SK-N-SH (cell line): Measurements from ENCODE around the gene IL2RG. TPM values are rescaled to one million over a fixed set of nuclear protein-coding genes. Genes with fewer than 3 reads are reported as not detected.

Source experiments
- CTCF ChIA-PET: fragments of 300-600, 350-600 bp; formaldehyde crosslinking; extraction: SDS; loops from one replicate; lab custom pipeline; 2021; lab: Yijun Ruan, JAX
- POLR2A ChIA-PET: fragments of 350-600 bp; sonication (Branson Sonifier 250); formaldehyde crosslinking; extraction: SDS; loops from one replicate; lab custom pipeline; 2020; ENCODE audit warnings: antibody characterized with exemption, inconsistent platforms; lab: Yijun Ruan, JAX
- DNase-seq: peaks from one replicate; pipeline ENCODE4 v3.0.0; 2012
- H2AFZ ChIP-seq: fragments of 200-600 bp; sonication (generic); 2 replicates; pipeline ENCODE4 v1.8.1; 2016; ENCODE audit warnings: antibody characterized with exemption, mild to moderate bottlenecking, low read depth
- H3F3A ChIP-seq: fragments of 200-600 bp; sonication (generic); replicated peaks from 2 replicates; pipeline ENCODE3; 2016; ENCODE audit warnings: antibody characterized with exemption, mild to moderate bottlenecking; ENCODE audit not compliant: insufficient read depth
- H3K27ac ChIP-seq, 2 experiments: fragments of 200-500 bp in 1 of 2; fragments of 200-600 bp in 1 of 2; sonication (Bioruptor generic) in 1 of 2; sonication (generic), shearing (Covaris generic) in 1 of 2; 2 replicates each; pipeline versions ENCODE4 v1.5.1 to v1.6.1; 2014 to 2016; ENCODE audit warnings: low read depth in 2 of 2, inconsistent platforms in 1 of 2, low read length in 1 of 2, mild to moderate bottlenecking in 1 of 2, mixed read lengths in 1 of 2
- H3K27me3 ChIP-seq: fragments of 200-600 bp; sonication (generic), shearing (Covaris generic); 2 replicates; pipeline ENCODE4 v1.6.1; 2016; ENCODE audit warnings: mixed run types; ENCODE audit not compliant: insufficient read depth
- H3K36me3 ChIP-seq, 2 experiments: fragments of 200-500 bp in 1 of 2; fragments of 200-600 bp in 1 of 2; sonication (Bioruptor generic) in 1 of 2; sonication (generic) in 1 of 2; replicated peaks in 1 of 2; 2 replicates each; pipeline versions ENCODE3 to v1.5.1; 2014 to 2016; ENCODE audit warnings: low read length in 1 of 2, mild to moderate bottlenecking in 1 of 2; ENCODE audit not compliant: insufficient read depth in 2 of 2, control insufficient read depth in 1 of 2
- H3K4me1 ChIP-seq, 2 experiments: fragments of 200-500 bp in 1 of 2; fragments of 200-600 bp in 1 of 2; sonication (Bioruptor generic) in 1 of 2; sonication (generic), shearing (Covaris generic) in 1 of 2; 2 replicates each; pipeline versions ENCODE4 v1.5.1 to v1.6.1; 2014 to 2016; ENCODE audit warnings: low read depth in 1 of 2, low read length in 1 of 2, mixed run types in 1 of 2; ENCODE audit not compliant: insufficient read depth in 2 of 2, control insufficient read depth in 1 of 2
- H3K4me2 ChIP-seq: fragments of 200-600 bp; sonication (generic), shearing (Covaris generic); 2 replicates; pipeline ENCODE4 v1.6.1; 2017; ENCODE audit warnings: mixed run types
- H3K4me3 ChIP-seq, 2 experiments: fragments of 200-500 bp in 1 of 2; fragments of 200-600 bp in 1 of 2; sonication (Bioruptor generic) in 1 of 2; sonication (generic), shearing (Covaris generic) in 1 of 2; 2 replicates each; pipeline versions ENCODE4 v1.5.1 to v1.8.1; 2014 to 2016; ENCODE audit warnings: low read depth in 2 of 2, inconsistent platforms in 1 of 2, low read length in 1 of 2, mild to moderate bottlenecking in 1 of 2, mixed read lengths in 1 of 2, moderate library complexity in 1 of 2
- H3K79me2 ChIP-seq: fragments of 200-600 bp; sonication (generic); 2 replicates; pipeline ENCODE4 v1.8.1; 2017; ENCODE audit warnings: mild to moderate bottlenecking; ENCODE audit not compliant: insufficient read depth
- H3K9ac ChIP-seq: fragments of 200-600 bp; sonication (generic); 2 replicates; pipeline ENCODE4 v1.6.1; 2017; ENCODE audit warnings: mixed run types
- H3K9me2 ChIP-seq: fragments of 200-600 bp; sonication (generic); 2 replicates; pipeline ENCODE4 v1.6.1; 2017; ENCODE audit warnings: mixed run types
- H3K9me3 ChIP-seq: fragments of 200-600 bp; sonication (generic); 2 replicates; pipeline ENCODE4 v1.6.1; 2017; ENCODE audit warnings: mixed run types, mild to moderate bottlenecking, moderate library complexity
- H4K20me1 ChIP-seq: fragments of 200-600 bp; sonication (generic); 2 replicates; pipeline ENCODE4 v1.6.1; 2017; ENCODE audit warnings: mild to moderate bottlenecking, mixed run types; ENCODE audit not compliant: insufficient read depth
- CHD2 ChIP-seq: fragments of 150-350 bp; IDR thresholded peaks from 2 replicates; pipeline ENCODE4 v1.6.1; 2018; ENCODE audit warnings: low read length; ENCODE audit not compliant: partially characterized antibody
- EP300 ChIP-seq, 2 experiments: IDR thresholded peaks; 2 replicates each; pipeline versions ENCODE4 v1.4.0 to v1.6.1; 2012; ENCODE audit warnings: borderline replicate concordance in 1 of 2, low read depth in 1 of 2, low read length in 1 of 2
- EZH2phosphoT487 ChIP-seq: fragments of 200-600 bp; sonication (generic); IDR thresholded peaks from 2 replicates; pipeline ENCODE4 v1.6.1; 2017; ENCODE audit warnings: low read depth, mixed run types, mild to moderate bottlenecking, antibody characterized with exemption, moderate library complexity, borderline replicate concordance
- FOXM1 ChIP-seq: IDR thresholded peaks from 2 replicates; pipeline ENCODE4 v1.4.0; 2012; ENCODE audit warnings: low read depth, mild to moderate bottlenecking
- GATA2 ChIP-seq: sonication (generic); formaldehyde crosslinking; IDR thresholded peaks from 2 replicates; pipeline ENCODE4 v1.5.0; 2020; ENCODE audit warnings: mild to moderate bottlenecking, missing genetic modification reagents
- NFIC ChIP-seq: IDR thresholded peaks from 2 replicates; pipeline ENCODE4 v1.4.0; 2012; ENCODE audit warnings: borderline replicate concordance
- POLR2AphosphoS5 ChIP-seq: IDR thresholded peaks from 2 replicates; pipeline ENCODE4 v1.6.1; 2012; ENCODE audit warnings: low read depth, low read length
- RCOR1 ChIP-seq: fragments of 150-350 bp; IDR thresholded peaks from 2 replicates; pipeline ENCODE4 v1.6.1; 2017; ENCODE audit warnings: antibody characterized with exemption, low read length
- RFX5 ChIP-seq: IDR thresholded peaks from 2 replicates; pipeline ENCODE4 v1.6.1; 2012; ENCODE audit warnings: mild to moderate bottlenecking, improper control_type of control experiment, low read length
- RXRA ChIP-seq: IDR thresholded peaks from 2 replicates; pipeline ENCODE4 v1.4.0; 2012; ENCODE audit warnings: low read depth, mild to moderate bottlenecking, borderline replicate concordance
- SIN3A ChIP-seq: IDR thresholded peaks from 2 replicates; pipeline ENCODE4 v1.6.1; 2012; ENCODE audit warnings: low read depth, mild to moderate bottlenecking, low read length, moderate library complexity, borderline replicate concordance
- TAF1 ChIP-seq: IDR thresholded peaks from 2 replicates; pipeline ENCODE4 v1.6.1; 2012; ENCODE audit warnings: low read depth, mild to moderate bottlenecking, low read length, moderate library complexity, borderline replicate concordance
- TCF12 ChIP-seq: IDR thresholded peaks from 2 replicates; pipeline ENCODE4 v1.4.0; 2012
- YY1 ChIP-seq: IDR thresholded peaks from 2 replicates; pipeline ENCODE4 v1.4.0; 2012; ENCODE audit warnings: low read depth, mild to moderate bottlenecking
- WGBS: methylation state at CpG from one replicate; pipeline ENCODE4 v1.1.6; 2017; ENCODE audit warnings: low lambda C conversion rate; 5-methylcytosine and 5-hydroxymethylcytosine counted together
- polyA plus RNA-seq, 3 experiments: library from polyadenylated mRNA; depleted of rRNA; stranded (reverse); fragments of >200 nt; gene quantifications; 2 replicates each; pipeline ENCODE4 v1.2.3, GENCODE V29; 2012
- TF ChIP-seq, protein P1 (sequence below): IDR thresholded peaks from 2 replicates; pipeline ENCODE4; 2012
- TF ChIP-seq, protein P2 (sequence below): IDR thresholded peaks from 2 replicates; pipeline ENCODE4 v1.6.1; 2012; ENCODE audit warnings: mild to moderate bottlenecking, low read depth, low read length, moderate library complexity
- TF ChIP-seq, protein P3 (sequence below): IDR thresholded peaks from 2 replicates; pipeline ENCODE4 v1.4.0; 2012; ENCODE audit warnings: low read depth
- TF ChIP-seq, protein P4 (sequence below): IDR thresholded peaks from 2 replicates; pipeline ENCODE4 v1.4.0; 2012; ENCODE audit warnings: low read depth, borderline replicate concordance
- TF ChIP-seq, protein P5 (sequence below): fragments of 150-350 bp; IDR thresholded peaks from 2 replicates; pipeline ENCODE4 v1.6.1; 2017; ENCODE audit warnings: antibody characterized with exemption, low read length, low read depth, borderline replicate concordance

The IL2RG gene
- polyA plus RNA-seq, 1 of the 3 experiments (the other 2 are of a cell fraction): not detected

DNA sequence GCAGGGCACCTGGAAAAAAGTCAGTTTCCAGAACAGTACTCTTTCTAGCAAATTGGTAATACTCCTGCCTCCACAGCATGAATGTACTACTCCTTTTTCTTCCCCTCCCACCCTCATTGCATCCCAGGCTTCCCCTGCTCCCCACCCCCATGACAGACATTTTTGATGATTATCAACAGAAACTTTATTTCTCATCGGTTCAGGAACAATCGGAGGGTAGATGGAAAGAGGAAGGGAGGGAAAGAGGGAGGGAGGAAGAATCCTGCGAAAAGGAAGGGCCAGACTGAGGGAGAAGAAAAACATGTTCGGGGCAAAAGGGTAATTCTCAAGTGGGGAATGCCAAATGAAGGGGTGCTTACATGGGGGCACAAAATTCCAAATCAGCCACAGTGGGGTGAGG lies 4.1 kb downstream of the IL2RG start:
- CTCF ChIA-PET: no interaction called here
- TF ChIP-seq CHD2 (no peak), POLR2AphosphoS5 (no peak), EZH2phosphoT487 (no peak), FOXM1 (no peak)
- TF ChIP-seq, protein P1, sequence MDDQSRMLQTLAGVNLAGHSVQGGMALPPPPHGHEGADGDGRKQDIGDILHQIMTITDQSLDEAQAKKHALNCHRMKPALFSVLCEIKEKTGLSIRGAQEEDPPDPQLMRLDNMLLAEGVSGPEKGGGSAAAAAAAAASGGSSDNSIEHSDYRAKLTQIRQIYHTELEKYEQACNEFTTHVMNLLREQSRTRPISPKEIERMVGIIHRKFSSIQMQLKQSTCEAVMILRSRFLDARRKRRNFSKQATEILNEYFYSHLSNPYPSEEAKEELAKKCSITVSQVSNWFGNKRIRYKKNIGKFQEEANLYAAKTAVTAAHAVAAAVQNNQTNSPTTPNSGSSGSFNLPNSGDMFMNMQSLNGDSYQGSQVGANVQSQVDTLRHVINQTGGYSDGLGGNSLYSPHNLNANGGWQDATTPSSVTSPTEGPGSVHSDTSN: no peak
- no peaks in the 10 kb centered on the region for H3K79me2 ChIP-seq
- H4K20me1 ChIP-seq: no peaks in the 10 kb centered on the region
- H3K4me1 ChIP-seq: peaks cover 0 to 24% of the 10 kb centered on the region in 2 experiments; a peak in 1 of 4 replicates
- WGBS: 40% methylated on average over 4 of the region's 4 CpGs
- H3K27ac ChIP-seq: no peak overlapping the region
- no peak overlapping the region for H3K9ac ChIP-seq
- H3F3A ChIP-seq: no peaks in the 10 kb centered on the region
- no peaks in the 10 kb centered on the region for H3K9me3 ChIP-seq
- no peak overlapping the region for H3K4me3 ChIP-seq
- no peaks in the 10 kb centered on the region; the same call in 1 of the 2 replicates for H3K27me3 ChIP-seq
- H3K36me3 ChIP-seq: no peaks in the 10 kb centered on the region
- H3K4me2 ChIP-seq: no peak overlapping the region
- H3K9me2 ChIP-seq: no peaks in the 10 kb centered on the region
- no peak for DNase-seq
- POLR2A ChIA-PET: no interaction called here
- H2AFZ ChIP-seq: no peak overlapping the region

DNA sequence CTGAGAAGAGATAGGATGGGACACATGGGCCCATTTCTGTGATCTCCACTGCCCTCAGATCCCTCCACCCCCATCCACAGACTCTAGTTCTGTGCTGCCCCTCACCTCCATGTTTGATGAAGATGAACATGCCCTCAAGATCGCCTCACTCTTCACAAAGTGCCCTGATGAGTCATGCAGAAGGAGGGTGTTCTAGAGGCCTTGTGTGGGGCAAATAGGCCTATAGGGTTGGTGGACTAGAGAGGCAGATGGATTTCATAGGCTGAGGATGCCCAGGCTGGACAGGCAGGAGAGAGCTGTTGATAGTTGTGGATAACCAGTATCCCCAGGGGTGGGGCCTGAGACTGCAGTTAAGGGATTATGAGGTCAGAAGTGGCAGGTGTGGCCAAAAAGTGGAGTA lies 5.0 kb downstream of the IL2RG start, which contains the start of gene CXorf65:
Gene CXorf65 (minus strand): TSS at position 314 of the 400 bp plus-strand sequence. CDS start 184 bp downstream, at position 130.
- no peak within 1 kb of the TSS for H3K4me2 ChIP-seq
- 33% methylated on average over 1 of the region's 1 CpG for WGBS
- H3K27ac ChIP-seq: no peak within 1 kb of the TSS
- H3K9me3 ChIP-seq: no peaks in the 10 kb centered on the region
- no peak within 1 kb of the TSS for H2AFZ ChIP-seq
- TF ChIP-seq RXRA (no peak), YY1 (no peak), EZH2phosphoT487 (no peak), RFX5 (no peak), NFIC (no peak), TCF12 (no peak), GATA2 (no peak), TAF1 (no peak), EP300 (IDR thresholded peaks at IDR 0.05; ENCODE audit: borderline replicate concordance in 1 of 2, low read depth in 1 of 2, low read length in 1 of 2) (no peak), RCOR1 (no peak), SIN3A (no peak)
- TF ChIP-seq, protein P2, sequence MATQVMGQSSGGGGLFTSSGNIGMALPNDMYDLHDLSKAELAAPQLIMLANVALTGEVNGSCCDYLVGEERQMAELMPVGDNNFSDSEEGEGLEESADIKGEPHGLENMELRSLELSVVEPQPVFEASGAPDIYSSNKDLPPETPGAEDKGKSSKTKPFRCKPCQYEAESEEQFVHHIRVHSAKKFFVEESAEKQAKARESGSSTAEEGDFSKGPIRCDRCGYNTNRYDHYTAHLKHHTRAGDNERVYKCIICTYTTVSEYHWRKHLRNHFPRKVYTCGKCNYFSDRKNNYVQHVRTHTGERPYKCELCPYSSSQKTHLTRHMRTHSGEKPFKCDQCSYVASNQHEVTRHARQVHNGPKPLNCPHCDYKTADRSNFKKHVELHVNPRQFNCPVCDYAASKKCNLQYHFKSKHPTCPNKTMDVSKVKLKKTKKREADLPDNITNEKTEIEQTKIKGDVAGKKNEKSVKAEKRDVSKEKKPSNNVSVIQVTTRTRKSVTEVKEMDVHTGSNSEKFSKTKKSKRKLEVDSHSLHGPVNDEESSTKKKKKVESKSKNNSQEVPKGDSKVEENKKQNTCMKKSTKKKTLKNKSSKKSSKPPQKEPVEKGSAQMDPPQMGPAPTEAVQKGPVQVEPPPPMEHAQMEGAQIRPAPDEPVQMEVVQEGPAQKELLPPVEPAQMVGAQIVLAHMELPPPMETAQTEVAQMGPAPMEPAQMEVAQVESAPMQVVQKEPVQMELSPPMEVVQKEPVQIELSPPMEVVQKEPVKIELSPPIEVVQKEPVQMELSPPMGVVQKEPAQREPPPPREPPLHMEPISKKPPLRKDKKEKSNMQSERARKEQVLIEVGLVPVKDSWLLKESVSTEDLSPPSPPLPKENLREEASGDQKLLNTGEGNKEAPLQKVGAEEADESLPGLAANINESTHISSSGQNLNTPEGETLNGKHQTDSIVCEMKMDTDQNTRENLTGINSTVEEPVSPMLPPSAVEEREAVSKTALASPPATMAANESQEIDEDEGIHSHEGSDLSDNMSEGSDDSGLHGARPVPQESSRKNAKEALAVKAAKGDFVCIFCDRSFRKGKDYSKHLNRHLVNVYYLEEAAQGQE: no peak
- TF ChIP-seq, protein P3, sequence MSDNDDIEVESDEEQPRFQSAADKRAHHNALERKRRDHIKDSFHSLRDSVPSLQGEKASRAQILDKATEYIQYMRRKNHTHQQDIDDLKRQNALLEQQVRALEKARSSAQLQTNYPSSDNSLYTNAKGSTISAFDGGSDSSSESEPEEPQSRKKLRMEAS: no peak
- TF ChIP-seq, protein P4, sequence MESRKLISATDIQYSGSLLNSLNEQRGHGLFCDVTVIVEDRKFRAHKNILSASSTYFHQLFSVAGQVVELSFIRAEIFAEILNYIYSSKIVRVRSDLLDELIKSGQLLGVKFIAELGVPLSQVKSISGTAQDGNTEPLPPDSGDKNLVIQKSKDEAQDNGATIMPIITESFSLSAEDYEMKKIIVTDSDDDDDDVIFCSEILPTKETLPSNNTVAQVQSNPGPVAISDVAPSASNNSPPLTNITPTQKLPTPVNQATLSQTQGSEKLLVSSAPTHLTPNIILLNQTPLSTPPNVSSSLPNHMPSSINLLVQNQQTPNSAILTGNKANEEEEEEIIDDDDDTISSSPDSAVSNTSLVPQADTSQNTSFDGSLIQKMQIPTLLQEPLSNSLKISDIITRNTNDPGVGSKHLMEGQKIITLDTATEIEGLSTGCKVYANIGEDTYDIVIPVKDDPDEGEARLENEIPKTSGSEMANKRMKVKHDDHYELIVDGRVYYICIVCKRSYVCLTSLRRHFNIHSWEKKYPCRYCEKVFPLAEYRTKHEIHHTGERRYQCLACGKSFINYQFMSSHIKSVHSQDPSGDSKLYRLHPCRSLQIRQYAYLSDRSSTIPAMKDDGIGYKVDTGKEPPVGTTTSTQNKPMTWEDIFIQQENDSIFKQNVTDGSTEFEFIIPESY: no peak
- TF ChIP-seq, protein P5, sequence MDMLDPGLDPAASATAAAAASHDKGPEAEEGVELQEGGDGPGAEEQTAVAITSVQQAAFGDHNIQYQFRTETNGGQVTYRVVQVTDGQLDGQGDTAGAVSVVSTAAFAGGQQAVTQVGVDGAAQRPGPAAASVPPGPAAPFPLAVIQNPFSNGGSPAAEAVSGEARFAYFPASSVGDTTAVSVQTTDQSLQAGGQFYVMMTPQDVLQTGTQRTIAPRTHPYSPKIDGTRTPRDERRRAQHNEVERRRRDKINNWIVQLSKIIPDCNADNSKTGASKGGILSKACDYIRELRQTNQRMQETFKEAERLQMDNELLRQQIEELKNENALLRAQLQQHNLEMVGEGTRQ: no peak
- no peak for DNase-seq
- peaks cover 0 to 31% of the 10 kb centered on the region in 2 experiments; a peak in 1 of 4 replicates for H3K4me1 ChIP-seq
- POLR2A ChIA-PET: no interaction called here
- H3K27me3 ChIP-seq: no peaks in the 10 kb centered on the region; the same call in 1 of the 2 replicates
- H3K9ac ChIP-seq: no peak within 1 kb of the TSS
- H3K4me3 ChIP-seq: no peak within 1 kb of the TSS
- H4K20me1 ChIP-seq: no peaks in the 10 kb centered on the region
- CTCF ChIA-PET: interaction anchor here (0.8 kb wide), 1 partner anchor 23 kb away, joined by 3 read pairs; no protein-coding TSS in a partner anchor
- no peaks in the 10 kb centered on the region for H3F3A ChIP-seq
- no peaks in the 10 kb centered on the region for H3K9me2 ChIP-seq
- no peaks in the 10 kb centered on the region for H3K36me3 ChIP-seq
- H3K79me2 ChIP-seq: no peaks in the 10 kb centered on the region
